ENCODE measurements around the gene SPATA20. TPM values are rescaled to one million over a fixed set of nuclear protein-coding genes. Genes with fewer than 3 reads are reported as not detected.

The SPATA20 gene
- total RNA-seq, 2 donors from 2014 or later = 25.0 to 51.3 TPM

DNA sequence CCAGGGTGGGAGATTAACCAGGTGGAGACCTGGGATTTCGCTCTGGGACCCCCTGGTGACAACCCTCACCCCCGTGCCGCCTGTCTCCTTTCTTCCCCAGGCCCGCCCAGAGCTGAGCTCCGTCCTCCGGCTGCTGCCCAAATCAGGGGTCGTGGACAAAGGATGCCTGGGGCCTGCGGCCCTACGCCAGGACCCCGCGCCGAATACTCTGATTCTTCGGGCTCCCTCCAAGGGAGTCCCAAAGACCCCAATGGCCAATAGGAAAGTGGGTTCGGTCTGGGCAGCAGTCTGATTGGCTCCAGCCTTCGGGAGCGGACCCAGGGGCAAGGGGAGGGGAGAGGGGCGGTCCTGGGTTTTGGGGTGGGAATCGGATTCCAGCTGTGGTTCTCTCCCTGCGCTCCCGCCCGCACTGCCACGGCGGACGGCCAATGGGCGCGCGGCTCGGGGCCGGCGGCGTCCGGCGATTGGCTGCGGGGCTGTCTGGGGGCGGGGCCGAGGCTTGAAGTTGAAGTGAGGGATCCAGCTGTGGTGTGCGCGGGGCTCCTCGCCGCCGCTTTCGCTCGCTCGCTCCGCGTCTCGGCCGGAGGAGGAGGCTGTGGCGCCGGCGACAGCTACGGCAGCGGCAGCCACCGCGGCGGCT is 13.3 kb downstream of the SPATA20 start, which contains the start of gene CACNA1G:
TSS of gene CACNA1G (plus strand) at position 531 of the 640 bp plus-strand sequence. CDS start 745 bp downstream, outside the sequence.
- no peaks in the 10 kb centered on the region for H3K9me3 Mint-ChIP-seq
- H3K4me1 Mint-ChIP-seq (ENCODE audit: low read depth) = peaks cover 15% of the 10 kb centered on the region
- H3K27ac Mint-ChIP-seq = no peak within 1 kb of the TSS
- no peaks in the 10 kb centered on the region for H3K36me3 Mint-ChIP-seq (ENCODE audit: insufficient read depth in 2 of 2)
- ATAC-seq (replicated peaks in 1 of 2) = peak; percentile 91 to 93
- H3K4me3 Mint-ChIP-seq = peak within 1 kb of the TSS; percentile 83 to 92
- peaks cover 45% of the 10 kb centered on the region for H3K27me3 Mint-ChIP-seq (ENCODE audit: low read depth)
- peak; percentile 91 for DNase-seq

DNA sequence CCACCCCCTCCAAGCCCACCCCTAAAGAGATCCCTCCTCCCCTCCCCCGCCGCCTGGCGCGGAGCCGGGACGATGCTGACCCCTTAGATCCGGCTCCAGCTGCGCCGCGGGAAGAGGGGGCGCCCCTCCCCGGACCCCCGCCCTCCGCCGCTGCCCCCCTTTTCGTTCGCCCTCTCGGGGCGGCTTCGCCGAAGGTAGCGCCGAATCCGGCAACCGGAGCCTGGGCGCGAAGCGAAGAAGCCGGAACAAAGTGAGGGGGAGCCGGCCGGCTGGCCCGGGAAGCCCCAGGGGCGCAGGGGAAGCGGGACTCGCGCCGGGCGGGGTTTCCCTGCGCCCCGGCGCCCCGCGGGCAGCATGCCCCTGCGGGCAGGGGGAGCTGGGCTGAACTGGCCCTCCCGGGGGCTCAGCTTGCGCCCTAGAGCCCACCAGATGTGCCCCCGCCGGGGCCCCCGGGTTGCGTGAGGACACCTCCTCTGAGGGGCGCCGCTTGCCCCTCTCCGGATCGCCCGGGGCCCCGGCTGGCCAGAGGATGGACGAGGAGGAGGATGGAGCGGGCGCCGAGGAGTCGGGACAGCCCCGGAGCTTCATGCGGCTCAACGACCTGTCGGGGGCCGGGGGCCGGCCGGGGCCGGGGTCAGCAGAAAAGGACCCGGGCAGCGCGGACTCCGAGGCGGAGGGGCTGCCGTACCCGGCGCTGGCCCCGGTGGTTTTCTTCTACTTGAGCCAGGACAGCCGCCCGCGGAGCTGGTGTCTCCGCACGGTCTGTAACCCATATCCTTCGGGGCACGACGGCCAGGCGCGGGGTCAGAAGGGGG is 14.2 kb downstream of the SPATA20 start:
- ATAC-seq (replicated peaks in 1 of 2) (peak; percentile 4 to 22), DNase-seq (peak in 1 of 2 donors; percentile 36)
- H3K27me3 Mint-ChIP-seq (ENCODE audit: low read depth) = peaks cover 53% of the 10 kb centered on the region
- no peaks in the 10 kb centered on the region for H3K36me3 Mint-ChIP-seq (ENCODE audit: insufficient read depth in 2 of 2)
- no peaks in the 10 kb centered on the region for H3K9me3 Mint-ChIP-seq
- peak overlapping the region; percentile 45 to 83 for H3K4me3 Mint-ChIP-seq
- peaks cover 22% of the 10 kb centered on the region for H3K4me1 Mint-ChIP-seq (ENCODE audit: low read depth)
- no peak overlapping the region for H3K27ac Mint-ChIP-seq

DNA sequence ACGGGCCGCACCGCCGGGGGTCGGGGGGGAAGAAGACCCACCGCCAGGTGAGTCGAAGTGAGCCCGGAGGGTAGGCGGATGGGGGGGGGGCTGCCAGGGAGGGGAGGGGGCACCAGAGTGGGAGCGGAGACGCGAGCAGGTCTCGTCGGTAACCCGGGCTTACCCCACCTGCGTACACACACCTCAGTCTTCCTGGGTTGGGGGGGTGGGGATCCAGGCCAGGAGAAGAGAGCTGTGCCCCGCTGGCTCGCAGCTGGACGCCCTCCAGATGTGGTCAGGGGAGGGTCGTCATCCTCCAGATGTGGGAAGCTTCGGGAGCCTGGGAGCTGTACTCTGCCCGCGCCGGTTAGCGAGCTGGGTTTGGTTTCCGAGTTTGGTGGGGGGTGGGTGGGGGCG is 14.8 kb downstream of the SPATA20 start:
- DNase-seq (no peak), ATAC-seq (replicated peaks in 1 of 2) (no peak)
- H3K4me3 Mint-ChIP-seq = peak overlapping the region in 1 of 2 donors; percentile 45
- no peaks in the 10 kb centered on the region for H3K36me3 Mint-ChIP-seq (ENCODE audit: insufficient read depth in 2 of 2)
- H3K27ac Mint-ChIP-seq = no peak overlapping the region
- peaks cover 59% of the 10 kb centered on the region for H3K27me3 Mint-ChIP-seq (ENCODE audit: low read depth)
- no peaks in the 10 kb centered on the region for H3K9me3 Mint-ChIP-seq
- H3K4me1 Mint-ChIP-seq (ENCODE audit: low read depth) = peaks cover 22% of the 10 kb centered on the region

DNA sequence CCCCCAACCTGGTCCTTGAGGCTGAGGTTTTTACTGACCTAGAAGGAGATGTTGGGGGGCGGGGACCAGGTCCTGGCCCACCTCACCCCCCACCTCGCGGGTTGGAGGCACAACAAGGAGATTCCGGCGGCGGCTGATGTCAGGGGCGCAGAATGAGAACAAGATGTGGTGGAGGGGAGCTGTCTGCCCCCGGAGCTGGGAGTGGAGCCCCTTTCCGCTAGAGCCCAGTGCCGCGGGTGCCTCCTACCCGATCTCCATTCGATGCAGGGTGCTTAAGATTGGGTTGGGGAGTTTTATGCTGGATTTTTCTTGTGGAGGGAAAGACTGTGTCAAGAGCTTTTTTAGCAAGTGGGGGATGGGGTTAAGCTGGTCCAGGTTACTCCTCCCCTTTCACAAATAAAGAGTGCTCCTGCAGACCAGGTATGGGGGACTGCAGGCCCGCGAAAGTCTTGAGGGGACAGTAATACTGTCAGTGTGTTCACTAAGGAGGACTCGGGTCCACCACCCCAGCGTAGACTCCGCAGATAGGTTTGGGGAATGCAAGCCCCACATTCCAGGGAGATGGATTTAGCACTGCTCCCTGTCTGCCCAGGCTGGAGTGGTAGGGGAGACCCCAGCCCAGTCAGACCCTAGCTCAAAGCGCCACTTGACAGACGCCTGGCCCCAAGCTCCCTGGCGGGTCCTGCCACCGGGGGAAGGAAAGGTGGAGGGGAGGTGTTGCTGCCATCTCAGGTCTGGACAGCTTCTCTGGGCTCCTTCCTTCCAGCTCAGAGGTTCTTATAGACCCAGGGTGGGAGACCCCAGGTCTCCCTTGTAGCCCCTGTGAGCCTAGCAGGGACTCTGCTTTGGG is 15.5 kb downstream of the SPATA20 start:
- H3K36me3 Mint-ChIP-seq (ENCODE audit: insufficient read depth in 2 of 2) = no peaks in the 10 kb centered on the region
- peak overlapping the region; percentile 31 to 49 for H3K4me3 Mint-ChIP-seq
- ATAC-seq (replicated peaks in 1 of 2) (no peak), DNase-seq (no peak)
- peaks cover 22% of the 10 kb centered on the region for H3K4me1 Mint-ChIP-seq (ENCODE audit: low read depth)
- H3K27me3 Mint-ChIP-seq (ENCODE audit: low read depth) = peaks cover 58% of the 10 kb centered on the region
- no peaks in the 10 kb centered on the region for H3K9me3 Mint-ChIP-seq
- H3K27ac Mint-ChIP-seq = no peak overlapping the region

DNA sequence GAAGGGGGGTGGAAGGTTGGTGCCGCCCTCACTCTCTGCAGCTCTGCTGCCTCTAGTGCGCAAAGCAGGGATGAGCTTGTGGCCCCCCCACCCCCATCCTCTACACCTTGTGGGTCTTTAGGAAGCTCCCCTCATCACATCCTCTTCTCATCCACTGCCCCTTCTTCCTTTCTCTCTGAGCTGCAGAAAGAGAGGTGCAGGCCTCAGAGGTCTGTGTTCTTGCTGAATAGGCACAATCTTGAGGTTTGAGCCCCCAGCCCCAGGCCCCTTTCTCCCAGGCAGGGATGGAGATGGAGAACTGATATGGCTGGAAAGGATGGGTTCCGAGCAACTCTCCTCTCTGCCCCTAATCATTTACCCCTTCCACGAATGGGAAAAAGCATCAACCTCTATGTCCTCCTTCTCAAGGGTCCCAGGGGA is 16.1 kb downstream of the SPATA20 start:
- Mint-ChIP-seq H3K4me1 (ENCODE audit: low read depth) (peaks cover 22% of the 10 kb centered on the region), H3K36me3 (ENCODE audit: insufficient read depth in 2 of 2) (no peaks in the 10 kb centered on the region), H3K9me3 (no peaks in the 10 kb centered on the region), H3K4me3 (no peak overlapping the region), H3K27ac (no peak overlapping the region), H3K27me3 (ENCODE audit: low read depth) (peaks cover 54% of the 10 kb centered on the region)
- DNase-seq (no peak), ATAC-seq (replicated peaks in 1 of 2) (no peak)

DNA sequence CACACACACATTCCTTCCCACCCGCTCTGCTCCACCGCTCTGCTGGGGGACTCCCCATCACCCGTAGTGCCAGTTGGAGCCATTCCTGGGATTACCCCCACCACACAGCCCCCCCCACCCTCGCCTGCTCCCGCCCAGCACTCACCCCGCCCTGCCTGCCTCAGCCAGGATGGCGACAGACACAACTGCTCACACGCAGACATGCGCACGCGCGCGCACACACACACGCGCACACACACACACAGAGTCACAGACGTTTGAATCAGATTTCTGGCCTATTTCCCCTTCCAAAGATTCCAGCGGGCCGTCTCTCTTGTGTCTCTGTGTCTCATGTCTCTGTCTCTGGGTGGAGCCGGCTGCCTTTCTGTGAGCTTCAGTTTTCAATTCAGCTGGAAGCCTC is 17.9 kb downstream of the SPATA20 start:
- ATAC-seq (replicated peaks in 1 of 2) = no peak
- peak overlapping the region in 1 of 2 donors; percentile 32 for H3K4me3 Mint-ChIP-seq
- no peaks in the 10 kb centered on the region for H3K36me3 Mint-ChIP-seq (ENCODE audit: insufficient read depth in 2 of 2)
- H3K27ac Mint-ChIP-seq = no peak overlapping the region
- peaks cover 12% of the 10 kb centered on the region for H3K4me1 Mint-ChIP-seq (ENCODE audit: low read depth)
- DNase-seq = no peak
- H3K27me3 Mint-ChIP-seq (ENCODE audit: low read depth) = peaks cover 47% of the 10 kb centered on the region
- no peaks in the 10 kb centered on the region for H3K9me3 Mint-ChIP-seq

DNA sequence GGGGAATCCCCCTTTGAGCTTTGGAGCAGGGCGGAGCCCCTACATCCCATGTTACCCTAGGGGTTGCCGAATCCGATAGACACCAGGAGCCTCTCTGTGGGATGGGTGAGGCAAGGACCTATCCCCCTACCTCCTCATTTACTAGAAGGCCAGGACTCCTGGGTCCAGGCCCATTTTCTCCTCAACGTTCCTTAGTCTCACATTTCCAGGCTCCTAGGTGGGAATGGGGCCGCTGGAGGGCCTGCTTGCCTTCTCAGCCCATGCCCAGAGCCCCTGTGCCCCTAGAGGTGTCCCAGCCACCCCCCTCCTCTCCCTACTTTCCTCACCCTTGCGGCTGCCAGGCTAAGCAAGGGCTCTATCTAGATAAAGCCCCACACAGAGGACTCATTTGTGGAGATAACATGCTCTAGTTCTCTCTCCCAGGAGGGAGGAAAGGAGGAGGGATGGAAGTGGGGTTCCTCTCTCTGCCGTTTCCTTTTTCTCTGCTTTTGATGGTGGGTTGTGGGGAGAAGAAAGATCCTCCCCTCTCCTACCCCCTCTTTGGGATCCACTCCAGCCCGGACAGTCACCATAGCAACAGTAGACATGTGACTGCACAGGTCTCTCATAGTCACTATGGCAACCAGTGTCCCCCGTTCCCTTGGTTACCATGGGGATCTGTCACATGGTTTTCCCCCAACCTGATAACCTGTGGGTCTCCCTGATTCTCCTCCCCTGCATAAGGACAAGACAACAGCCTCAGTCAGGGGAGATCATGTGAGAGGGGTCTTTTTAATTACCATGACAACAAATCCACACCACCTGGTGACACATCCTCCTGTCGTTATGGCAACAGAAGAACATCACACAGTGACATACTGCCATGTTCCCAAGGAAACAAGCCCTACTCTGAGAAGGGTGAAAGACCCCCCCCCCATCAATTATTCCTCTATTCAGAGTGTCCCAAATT is 18.7 kb downstream of the SPATA20 start:
- H3K4me1 Mint-ChIP-seq (ENCODE audit: low read depth) = peaks cover 7% of the 10 kb centered on the region
- H3K36me3 Mint-ChIP-seq (ENCODE audit: insufficient read depth in 2 of 2) = no peaks in the 10 kb centered on the region
- peaks cover 47% of the 10 kb centered on the region for H3K27me3 Mint-ChIP-seq (ENCODE audit: low read depth)
- H3K9me3 Mint-ChIP-seq = no peaks in the 10 kb centered on the region
- ATAC-seq (replicated peaks in 1 of 2) (no peak), DNase-seq (no peak)
- H3K4me3 Mint-ChIP-seq = no peak overlapping the region
- H3K27ac Mint-ChIP-seq = no peak overlapping the region

DNA sequence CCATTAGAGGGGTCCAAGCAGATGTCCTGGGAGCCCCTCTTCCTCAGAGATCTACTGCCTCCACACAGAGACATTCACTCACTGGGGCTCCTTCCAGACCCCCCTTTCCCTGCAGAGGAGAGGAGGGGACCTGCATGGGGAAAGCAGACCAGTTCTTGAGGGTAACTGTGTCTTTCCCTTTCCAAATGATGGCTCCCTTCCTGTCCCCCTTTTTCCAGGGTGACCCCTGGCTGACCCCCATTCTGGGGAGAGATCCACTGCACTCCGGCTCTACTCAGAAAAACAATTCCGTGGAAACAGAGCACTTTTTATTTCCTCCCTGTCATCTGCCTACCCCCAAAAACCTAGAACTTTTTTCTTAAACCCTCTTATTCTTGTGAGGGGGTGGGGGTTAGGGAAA is 19.9 kb downstream of the SPATA20 start:
- Mint-ChIP-seq H3K9me3 (no peaks in the 10 kb centered on the region), H3K4me3 (no peak overlapping the region), H3K36me3 (ENCODE audit: insufficient read depth in 2 of 2) (no peaks in the 10 kb centered on the region), H3K27ac (no peak overlapping the region), H3K27me3 (ENCODE audit: low read depth) (peaks cover 47% of the 10 kb centered on the region), H3K4me1 (ENCODE audit: low read depth) (peaks cover 7% of the 10 kb centered on the region)
- DNase-seq (no peak), ATAC-seq (replicated peaks in 1 of 2) (no peak)

DNA sequence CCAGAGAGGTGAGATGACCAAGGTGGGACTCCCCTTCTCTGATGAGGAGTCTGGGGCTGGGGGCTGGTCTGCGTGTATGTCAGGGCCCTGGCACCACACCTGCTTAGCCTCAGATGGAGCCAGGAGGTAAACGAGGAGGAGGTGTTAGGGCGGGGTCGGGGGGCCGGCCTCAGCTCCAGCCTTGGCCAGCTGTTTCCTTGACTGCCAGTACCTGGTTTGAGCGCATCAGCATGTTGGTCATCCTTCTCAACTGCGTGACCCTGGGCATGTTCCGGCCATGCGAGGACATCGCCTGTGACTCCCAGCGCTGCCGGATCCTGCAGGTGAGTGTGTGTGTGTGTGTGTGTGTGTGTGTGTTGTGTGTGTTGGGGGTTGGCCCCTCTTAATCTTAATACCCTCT is 21.7 kb downstream of the SPATA20 start:
- Mint-ChIP-seq H3K27me3 (ENCODE audit: low read depth) (peaks cover 33% of the 10 kb centered on the region), H3K4me3 (no peak overlapping the region), H3K27ac (no peak overlapping the region), H3K36me3 (ENCODE audit: insufficient read depth in 2 of 2) (no peaks in the 10 kb centered on the region), H3K4me1 (ENCODE audit: low read depth) (peaks cover 7% of the 10 kb centered on the region), H3K9me3 (no peaks in the 10 kb centered on the region)
- DNase-seq = no peak
- no peak for ATAC-seq (replicated peaks in 1 of 2)

DNA sequence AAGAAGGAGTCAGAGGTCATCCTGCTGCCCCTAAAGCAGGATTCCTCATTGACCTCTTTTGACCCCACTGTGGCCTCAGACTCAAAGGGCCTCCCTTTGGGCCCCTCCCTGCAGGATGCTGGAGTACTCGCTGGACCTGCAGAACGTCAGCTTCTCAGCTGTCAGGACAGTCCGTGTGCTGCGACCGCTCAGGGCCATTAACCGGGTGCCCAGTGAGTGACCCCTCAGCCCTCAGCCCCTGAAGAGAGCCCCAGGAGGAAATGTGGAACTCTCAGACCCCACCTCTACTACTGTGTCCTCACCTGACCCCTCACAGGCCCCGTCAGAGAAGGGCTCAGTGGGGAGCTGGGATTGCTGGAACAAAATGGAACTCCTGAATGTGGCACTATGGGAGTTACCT is 22.6 kb downstream of the SPATA20 start:
- H3K36me3 Mint-ChIP-seq (ENCODE audit: insufficient read depth in 2 of 2) = no peaks in the 10 kb centered on the region
- H3K4me1 Mint-ChIP-seq (ENCODE audit: low read depth) = peaks cover 7% of the 10 kb centered on the region
- H3K27me3 Mint-ChIP-seq (ENCODE audit: low read depth) = peaks cover 24% of the 10 kb centered on the region
- no peak overlapping the region for H3K4me3 Mint-ChIP-seq
- no peak for DNase-seq
- H3K9me3 Mint-ChIP-seq = no peaks in the 10 kb centered on the region
- H3K27ac Mint-ChIP-seq = no peak overlapping the region
- ATAC-seq (replicated peaks in 1 of 2) = no peak

DNA sequence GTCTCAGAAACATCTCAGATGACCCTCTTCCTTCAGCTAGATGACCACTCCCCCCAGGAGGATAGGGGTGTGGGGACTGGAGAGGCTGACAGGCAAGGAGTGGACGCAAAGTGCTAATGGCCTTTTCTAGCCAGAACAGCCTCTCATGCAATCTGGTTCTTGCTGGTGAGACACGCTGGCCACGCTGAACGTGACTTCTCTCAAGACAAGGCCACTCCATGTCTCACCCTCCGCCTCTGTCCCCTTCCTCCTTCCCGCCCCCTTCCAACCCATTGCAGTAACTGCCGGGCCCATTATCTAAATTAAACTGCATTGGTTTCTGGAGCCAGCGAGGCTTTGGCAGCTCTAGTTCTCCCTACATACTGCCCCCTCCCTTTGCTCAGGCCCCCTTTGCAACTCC is 23.1 kb downstream of the SPATA20 start:
- Mint-ChIP-seq H3K36me3 (ENCODE audit: insufficient read depth in 2 of 2) (no peaks in the 10 kb centered on the region), H3K9me3 (no peaks in the 10 kb centered on the region), H3K4me1 (ENCODE audit: low read depth) (peaks cover 7% of the 10 kb centered on the region), H3K27ac (no peak overlapping the region), H3K27me3 (ENCODE audit: low read depth) (peaks cover 19% of the 10 kb centered on the region), H3K4me3 (no peak overlapping the region)
- DNase-seq = no peak
- no peak for ATAC-seq (replicated peaks in 1 of 2)

DNA sequence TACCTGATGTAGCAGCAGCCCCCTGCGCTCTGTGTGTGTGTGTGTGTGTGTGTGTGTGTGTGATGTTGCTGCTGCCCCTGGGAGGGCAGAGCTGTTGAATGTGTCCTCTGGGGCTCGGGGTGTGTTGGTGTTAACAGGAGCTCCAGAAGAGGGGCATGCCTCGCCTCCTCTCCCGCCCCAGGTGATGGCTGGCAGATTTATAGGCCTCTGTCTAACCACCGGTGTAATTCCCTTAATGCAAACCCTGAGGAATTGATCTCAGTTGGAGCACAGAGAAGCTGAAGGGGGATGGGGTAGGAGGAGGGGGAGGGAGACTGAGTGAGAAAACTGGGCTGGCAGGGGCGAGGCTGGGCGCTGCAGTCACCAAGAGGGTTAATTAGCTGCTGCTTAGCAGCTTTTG is 23.6 kb downstream of the SPATA20 start:
- H3K4me1 Mint-ChIP-seq (ENCODE audit: low read depth) = peaks cover 5% of the 10 kb centered on the region
- H3K27ac Mint-ChIP-seq = no peak overlapping the region
- no peaks in the 10 kb centered on the region for H3K36me3 Mint-ChIP-seq (ENCODE audit: insufficient read depth in 2 of 2)
- no peak for DNase-seq
- no peak overlapping the region for H3K4me3 Mint-ChIP-seq
- H3K27me3 Mint-ChIP-seq (ENCODE audit: low read depth) = peaks cover 14% of the 10 kb centered on the region
- ATAC-seq (replicated peaks in 1 of 2) = no peak
- no peaks in the 10 kb centered on the region for H3K9me3 Mint-ChIP-seq

All from activated T-cell treated with anti-CD3 and anti-CD28 coated beads, Interleukin-2, amount 50 U/mL, for 72 hours (primary cell).